ENCODE results near the gene TEX9. TPM values are rescaled to one million over a fixed set of nuclear protein-coding genes. Genes with fewer than 3 reads are reported as not detected.

The TEX9 gene
- total RNA-seq, 1 donor from 2014 or later: 0.32 TPM

DNA sequence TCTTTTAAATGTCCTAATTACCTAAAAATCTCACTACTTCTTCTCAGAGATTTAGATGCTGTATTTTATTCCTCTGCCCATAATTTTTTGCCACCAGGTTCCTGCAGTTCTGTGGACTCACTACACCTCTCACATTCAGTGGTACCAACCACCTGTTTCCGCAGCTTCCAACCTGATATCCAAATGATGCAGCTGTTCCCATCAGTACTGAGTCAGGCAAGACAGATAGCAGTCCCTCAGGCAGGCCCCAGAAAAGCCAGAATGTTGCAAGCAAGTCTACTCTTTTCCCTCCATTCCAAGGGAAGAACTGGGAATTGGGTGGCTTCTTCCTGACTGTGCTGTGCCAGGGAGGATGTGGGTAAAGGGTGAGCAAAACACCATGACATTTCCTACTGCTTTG is 60.8 kb downstream of the TEX9 start:
- intact Hi-C loops (cut with DNase I): no loop called here
- DNase-seq (no peak), ATAC-seq (ENCODE audit: poor library complexity) (no peak)

DNA sequence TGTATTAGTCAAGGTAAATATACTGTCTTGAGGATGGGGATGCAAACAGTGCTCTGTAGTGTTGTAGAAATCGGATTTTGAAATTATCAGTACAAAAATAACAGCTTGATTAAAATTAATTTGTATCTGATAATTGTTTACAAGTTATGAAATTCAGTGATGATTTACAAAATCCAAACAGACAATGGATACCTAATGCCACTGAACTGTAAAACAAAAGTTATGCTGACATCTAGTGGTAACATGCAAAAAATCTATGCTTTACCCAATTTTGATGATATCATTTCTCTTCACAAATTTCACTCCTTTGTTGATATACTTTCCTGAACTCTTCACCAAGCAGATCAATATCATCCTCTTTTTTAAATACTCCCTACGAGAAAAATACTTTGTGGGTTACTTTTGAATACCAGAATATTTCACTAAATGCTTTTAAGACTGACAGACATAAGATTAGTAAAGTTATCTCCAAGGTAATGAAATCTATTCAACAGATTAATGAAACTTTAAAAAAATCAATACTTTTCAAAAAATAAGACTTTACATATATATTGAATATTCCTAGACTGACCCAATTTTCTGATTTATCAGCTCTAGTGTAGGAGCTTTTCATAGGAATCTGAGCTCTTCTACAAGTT is 63.7 kb downstream of the TEX9 start:
- DNase-seq: no peak
- ATAC-seq (ENCODE audit: poor library complexity): no peak
- intact Hi-C loops (cut with DNase I): no loop called here

GRCh38 chr15:56432304-56432703 is 67.1 kb downstream of the TEX9 start:
- intact Hi-C loops (cut with DNase I): no loop called here
- no peak for DNase-seq
- no peak for ATAC-seq (ENCODE audit: poor library complexity)

DNA sequence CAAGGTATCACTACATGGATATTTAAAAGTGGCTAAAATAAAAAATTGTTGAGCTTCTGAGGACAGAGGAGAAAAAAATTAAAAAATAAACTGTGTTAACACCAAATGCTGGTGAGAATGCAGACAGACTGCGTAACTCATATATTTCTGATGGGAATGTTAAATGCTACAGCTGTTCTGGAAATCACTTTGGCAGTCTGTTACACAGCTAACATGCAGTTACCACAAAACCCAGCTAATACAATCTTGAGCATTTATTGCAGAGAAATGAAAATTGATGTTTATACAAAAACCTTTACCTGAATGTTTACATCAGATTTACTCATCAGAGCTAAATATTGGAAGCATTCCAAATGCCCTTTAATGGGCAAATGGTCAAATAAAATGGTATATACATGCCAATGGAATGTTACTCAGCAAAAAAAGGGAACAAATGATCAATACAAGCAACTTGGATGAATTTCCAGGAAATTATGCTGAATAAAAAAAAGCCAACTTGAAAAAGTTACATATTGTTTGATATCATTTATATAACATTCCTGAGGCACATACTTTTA is 75.1 kb downstream of the TEX9 start:
- DNase-seq (no peak), ATAC-seq (ENCODE audit: poor library complexity) (no peak)
- intact Hi-C loops (cut with DNase I): no loop called here

GRCh38 chr15:56442354-56442753 is 77.1 kb downstream of the TEX9 start:
- intact Hi-C loops (cut with DNase I): no loop called here
- DNase-seq (no peak), ATAC-seq (ENCODE audit: poor library complexity) (no peak)

- DNase-seq (no peak), ATAC-seq (ENCODE audit: poor library complexity) (no peak)
- intact Hi-C loops (cut with DNase I): no loop called here
Measured at GRCh38 chr15:56445746-56446145, 80.5 kb downstream of the TEX9 start.

DNA sequence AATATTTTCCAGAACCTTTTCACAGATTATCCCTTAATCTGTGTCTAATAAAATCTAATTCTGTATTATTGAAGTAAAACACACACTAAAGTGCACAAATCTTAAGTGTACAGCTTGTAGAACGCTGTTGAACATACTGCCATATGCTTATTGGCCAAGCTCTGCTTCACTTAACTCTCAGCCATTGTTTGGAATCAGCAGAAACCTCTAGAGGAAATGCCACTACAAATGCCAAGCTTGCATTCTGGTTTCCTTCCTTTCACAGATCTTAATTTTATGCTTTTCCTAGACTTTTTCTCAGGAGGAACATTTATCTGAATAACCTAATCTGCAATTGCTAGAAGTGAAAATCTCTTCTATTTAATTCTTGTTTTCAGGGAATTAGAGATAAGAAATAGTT is 89.6 kb downstream of the TEX9 start:
- ATAC-seq (ENCODE audit: poor library complexity) (no peak), DNase-seq (no peak)
- intact Hi-C loops (cut with DNase I): no loop called here

GRCh38 chr15:56456229-56456628 is 91.0 kb downstream of the TEX9 start:
- DNase-seq: no peak
- intact Hi-C loops (cut with DNase I): no loop called here
- no peak for ATAC-seq (ENCODE audit: poor library complexity)

- ATAC-seq (ENCODE audit: poor library complexity): no peak
- no peak for DNase-seq
- intact Hi-C loops (cut with DNase I): no loop called here
Measured at GRCh38 chr15:56459096-56459495, 93.9 kb downstream of the TEX9 start.

GRCh38 chr15:56460071-56460470 is 94.8 kb downstream of the TEX9 start:
- no peak for ATAC-seq (ENCODE audit: poor library complexity)
- DNase-seq: no peak
- intact Hi-C loops (cut with DNase I): no loop called here

DNA sequence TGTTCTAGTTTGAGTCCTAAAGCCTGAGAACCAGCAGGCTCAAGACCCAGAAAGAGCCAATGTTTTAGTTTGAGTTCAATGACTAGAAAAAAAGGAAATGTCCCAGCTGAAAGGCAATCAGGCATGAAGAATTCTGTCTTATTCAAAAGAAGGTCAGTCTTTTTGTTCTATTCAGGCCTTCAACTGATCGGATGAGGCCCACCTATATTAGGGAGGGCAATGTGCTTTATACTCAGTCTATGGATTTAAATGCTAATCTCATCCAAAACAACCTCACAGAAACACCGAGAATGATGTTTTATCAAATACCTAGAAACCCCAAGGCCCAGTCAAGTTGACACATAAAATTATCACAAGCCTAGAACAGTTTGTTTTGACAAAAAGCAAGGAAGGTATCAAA is 95.7 kb downstream of the TEX9 start:
- DNase-seq: no peak
- intact Hi-C loops (cut with DNase I): no loop called here

GRCh38 chr15:56464893-56465520 is 99.8 kb downstream of the TEX9 start, which contains the start of gene MNS1:
Gene MNS1 (minus strand): TSS chr15:56465137. CDS start chr15:56464972, 165 bp downstream.
- intact Hi-C loops (cut with DNase I): no loop called here
- DNase-seq: peak; percentile 92
- ATAC-seq (ENCODE audit: poor library complexity): peak; percentile 100

More for the DNA sequence above, 95.7 kb downstream of the TEX9 start:
- no peak for ATAC-seq (ENCODE audit: poor library complexity)

- intact Hi-C loops (cut with DNase I): no loop called here
- DNase-seq: no peak
- no peak for ATAC-seq (ENCODE audit: poor library complexity)
Measured at GRCh38 chr15:56467616-56468015, 102.4 kb downstream of the TEX9 start.

GRCh38 chr15:56468401-56468800 is 103.2 kb downstream of the TEX9 start:
- DNase-seq (no peak), ATAC-seq (ENCODE audit: poor library complexity) (no peak)

GRCh38 chr15:56469483-56469882 is 104.3 kb downstream of the TEX9 start:
- intact Hi-C loops (cut with DNase I): no loop called here
- ATAC-seq (ENCODE audit: poor library complexity): no peak
- DNase-seq: no peak

More at GRCh38 chr15:56468401-56468800, 103.2 kb downstream of the TEX9 start:
- intact Hi-C loops (cut with DNase I): no loop called here

DNA sequence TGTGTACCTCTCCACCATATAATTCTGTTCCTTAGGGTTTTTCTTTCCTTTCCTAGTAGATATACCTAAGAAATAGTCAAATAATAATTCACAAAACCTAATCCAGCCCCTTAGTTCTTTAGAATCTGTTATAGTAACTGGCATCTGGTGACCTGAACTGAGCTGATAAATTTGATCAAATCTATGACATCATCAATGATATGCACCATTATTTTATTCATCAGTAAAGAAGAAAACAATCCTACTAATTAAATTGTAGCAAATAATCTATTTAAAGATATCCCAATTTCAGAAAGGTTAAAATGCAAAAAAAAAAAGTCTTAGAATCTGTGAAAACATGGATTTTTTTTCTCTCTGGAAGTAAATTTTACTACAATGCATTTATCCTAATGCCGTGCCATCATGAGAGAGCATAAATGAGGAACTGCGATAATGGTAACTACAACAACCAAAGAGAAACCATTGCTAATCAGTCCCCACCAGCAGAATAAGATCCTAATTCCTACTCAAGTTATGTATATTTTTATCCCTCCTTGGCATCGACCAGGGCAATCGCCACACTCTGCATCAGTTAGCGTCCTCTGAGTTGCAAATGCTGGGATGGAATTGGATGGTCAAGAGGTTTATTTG is 106.3 kb downstream of the TEX9 start:
- intact Hi-C loops (cut with DNase I): no loop called here
- DNase-seq: no peak
- ATAC-seq (ENCODE audit: poor library complexity): no peak

DNA sequence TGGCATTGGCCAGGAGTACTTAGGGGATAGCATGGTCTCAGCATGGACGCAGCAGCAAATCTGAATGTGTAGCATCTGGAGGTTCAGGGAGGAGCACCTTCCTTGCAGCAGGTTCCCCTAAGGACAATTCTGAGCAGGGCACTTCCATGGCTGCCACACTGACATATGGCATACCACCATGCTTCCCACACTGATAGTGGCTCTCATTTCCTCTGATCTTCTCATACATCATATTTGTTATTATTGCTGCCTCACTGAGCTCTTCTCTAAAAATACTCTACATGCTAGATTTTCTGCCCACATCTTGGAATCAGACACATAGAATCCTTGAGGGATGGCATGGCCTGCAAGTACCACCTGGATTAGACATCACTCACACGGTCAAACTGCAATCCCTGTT is 107.1 kb downstream of the TEX9 start:
- intact Hi-C loops (cut with DNase I): no loop called here
- DNase-seq (no peak), ATAC-seq (ENCODE audit: poor library complexity) (no peak)

GRCh38 chr15:56473017-56473416 is 107.8 kb downstream of the TEX9 start:
- ATAC-seq (ENCODE audit: poor library complexity) (no peak), DNase-seq (no peak)
- intact Hi-C loops (cut with DNase I): no loop called here

DNA sequence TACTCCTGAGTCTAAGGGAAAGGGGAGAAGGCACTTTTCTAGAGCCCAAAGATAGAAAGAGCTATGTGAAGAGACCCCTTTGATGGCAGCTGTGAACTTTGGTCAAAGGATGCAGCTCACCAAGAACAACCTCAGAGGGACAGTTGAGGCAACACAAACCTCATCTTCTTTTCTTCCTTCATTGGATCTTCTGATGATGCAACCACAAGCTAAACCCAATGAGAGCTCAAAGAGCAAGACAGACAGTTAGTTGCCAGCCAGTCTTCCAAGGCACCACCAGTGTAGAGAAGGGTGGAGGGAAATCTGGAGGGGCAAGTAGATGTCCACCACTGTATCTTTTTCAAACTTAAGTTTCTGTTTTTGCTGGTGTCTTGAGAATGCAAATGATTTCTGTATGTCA is 110.1 kb downstream of the TEX9 start:
- intact Hi-C loops (cut with DNase I): no loop called here
- ATAC-seq (ENCODE audit: poor library complexity): no peak
- no peak for DNase-seq

Data from Right ventricle myocardium superior (tissue), 1 donor.